H9 (cell line): Measurements from ENCODE around the gene KMT2B. TPM values are rescaled to one million over a fixed set of nuclear protein-coding genes. Genes with fewer than 3 reads are reported as not detected.

Experiments
- DNase-seq: peaks from one replicate; pipeline ENCODE4 v3.0.0-alpha.2; 2017
- H2AFZ ChIP-seq: one replicate; pipeline ENCODE4 v1.6.1; 2013; ENCODE audit warnings: mild to moderate bottlenecking, low read length, control low read depth, moderate library complexity
- H2AK5ac ChIP-seq: 2 replicates; pipeline ENCODE4 v1.6.1; 2013; ENCODE audit warnings: low read length, control low read depth, mixed read lengths; ENCODE audit not compliant: insufficient read length
- H2BK120ac ChIP-seq: one replicate; pipeline ENCODE4 v1.6.1; 2013; ENCODE audit warnings: low read depth, mild to moderate bottlenecking, low read length, control low read depth, inconsistent platforms; ENCODE audit not compliant: poor library complexity, severe bottlenecking
- H2BK12ac ChIP-seq: 2 replicates; pipeline ENCODE4 v1.6.1; 2013; ENCODE audit warnings: low read length, control low read depth, mixed read lengths, low read depth; ENCODE audit not compliant: insufficient read length
- H2BK15ac ChIP-seq: 2 replicates; pipeline ENCODE4 v1.6.1; 2013; ENCODE audit warnings: low read depth, low read length, control low read depth
- H2BK20ac ChIP-seq: one replicate; pipeline ENCODE4 v1.6.1; 2013; ENCODE audit warnings: low read depth, mild to moderate bottlenecking, low read length, control low read depth, inconsistent platforms; ENCODE audit not compliant: poor library complexity, severe bottlenecking
- H2BK5ac ChIP-seq: 2 replicates; pipeline ENCODE4 v1.6.1; 2013; ENCODE audit warnings: low read length, control low read depth, mixed read lengths; ENCODE audit not compliant: insufficient read length
- H3K14ac ChIP-seq: 2 replicates; pipeline ENCODE4 v1.6.1; 2013; ENCODE audit warnings: low read length, control low read depth; ENCODE audit not compliant: insufficient read depth
- H3K18ac ChIP-seq: 2 replicates; pipeline ENCODE4 v1.6.1; 2013; ENCODE audit warnings: low read depth, mild to moderate bottlenecking, mixed read lengths, low read length, control low read depth; ENCODE audit not compliant: insufficient read length
- H3K23ac ChIP-seq: 2 replicates; pipeline ENCODE4 v1.6.1; 2013; ENCODE audit warnings: low read length, control low read depth, mixed read lengths, low read depth; ENCODE audit not compliant: insufficient read length
- H3K23me2 ChIP-seq: 2 replicates; pipeline ENCODE4 v1.6.1; 2013; ENCODE audit warnings: low read depth, mild to moderate bottlenecking, mixed read lengths, low read length, control low read depth; ENCODE audit not compliant: insufficient read length, poor library complexity, severe bottlenecking
- H3K27ac ChIP-seq: 2 replicates; pipeline ENCODE4 v1.5.1; 2013; ENCODE audit warnings: low read length, control low read depth, mixed read lengths, low read depth; ENCODE audit not compliant: insufficient read length
- H3K27me3 ChIP-seq: 2 replicates; pipeline ENCODE4 v1.6.1; 2013; ENCODE audit warnings: low read length, control low read depth, inconsistent platforms; ENCODE audit not compliant: insufficient read depth
- H3K4ac ChIP-seq: 2 replicates; pipeline ENCODE4 v1.6.1; 2013; ENCODE audit warnings: low read depth, mild to moderate bottlenecking, control low read depth, inconsistent platforms, low read length, moderate library complexity
- H3K4me1 ChIP-seq: 2 replicates; pipeline ENCODE4 v1.6.1; 2013; ENCODE audit warnings: low read length, control low read depth, inconsistent platforms; ENCODE audit not compliant: insufficient read depth
- H3K4me2 ChIP-seq: 2 replicates; pipeline ENCODE4 v1.6.1; 2013; ENCODE audit warnings: low read length, control low read depth, mixed read lengths; ENCODE audit not compliant: insufficient read length, insufficient read depth
- H3K56ac ChIP-seq: 2 replicates; pipeline ENCODE4 v1.6.1; 2013; ENCODE audit warnings: low read depth, mild to moderate bottlenecking, mixed read lengths, low read length, control low read depth; ENCODE audit not compliant: insufficient read length
- H3K79me1 ChIP-seq: 2 replicates; pipeline ENCODE4 v1.6.1; 2013; ENCODE audit warnings: low read depth, mild to moderate bottlenecking, moderate library complexity, low read length, control low read depth, inconsistent platforms; ENCODE audit not compliant: insufficient read depth, poor library complexity, severe bottlenecking
- H3K79me2 ChIP-seq: 2 replicates; pipeline ENCODE4 v1.6.1; 2013; ENCODE audit warnings: low read length, control low read depth, inconsistent platforms; ENCODE audit not compliant: insufficient read depth
- H3K9ac ChIP-seq: 2 replicates; pipeline ENCODE4 v1.6.1; 2013; ENCODE audit warnings: low read length, control low read depth, mixed read lengths; ENCODE audit not compliant: insufficient read length; ENCODE audit errors: extremely low read depth
- H3K9me3 ChIP-seq: one replicate; pipeline ENCODE4 v1.6.1; 2013; ENCODE audit warnings: low read depth, low read length, inconsistent platforms; ENCODE audit not compliant: control insufficient read depth
- H3T11ph ChIP-seq: one replicate; pipeline ENCODE4 v1.6.1; 2013; ENCODE audit warnings: mild to moderate bottlenecking, low read length, control low read depth, inconsistent platforms
- H4K20me1 ChIP-seq: one replicate; pipeline ENCODE4 v1.6.1; 2013; ENCODE audit not compliant: control insufficient read depth, insufficient read length, insufficient read depth
- H4K5ac ChIP-seq: 2 replicates; pipeline ENCODE4 v1.6.1; 2013; ENCODE audit warnings: low read depth, mild to moderate bottlenecking, mixed read lengths, low read length, control low read depth; ENCODE audit not compliant: insufficient read length
- H4K8ac ChIP-seq: replicated peaks from 2 replicates; pipeline ENCODE4 v1.6.1; 2013; ENCODE audit warnings: low read length, control low read depth, mixed read lengths, low read depth; ENCODE audit not compliant: insufficient read length
- H4K91ac ChIP-seq: 2 replicates; pipeline ENCODE4 v1.6.1; 2013; ENCODE audit warnings: low read depth, mild to moderate bottlenecking, moderate library complexity, mixed read lengths, low read length, control low read depth; ENCODE audit not compliant: insufficient read length
- H3K27ac Mint-ChIP-seq, 3 experiments: 2 replicates in 2 of 3; 3 replicates in 1 of 3; pipeline ENCODE4 v1.8.0; 2020 to 2021; ENCODE audit warnings: mixed read lengths in 3 of 3, mild to moderate bottlenecking in 1 of 3, moderate library complexity in 1 of 3
- H3K27me3 Mint-ChIP-seq: 2 replicates; pipeline ENCODE4 v1.8.0; 2021; ENCODE audit warnings: low read depth, mild to moderate bottlenecking, moderate library complexity, mixed read lengths
- H3K36me3 Mint-ChIP-seq, 3 experiments: 2 replicates in 2 of 3; 3 replicates in 1 of 3; pipeline ENCODE4 v1.8.0; 2020 to 2021; ENCODE audit warnings: low read depth in 3 of 3, mixed read lengths in 3 of 3; ENCODE audit not compliant: insufficient read depth in 1 of 3
- H3K4me1 Mint-ChIP-seq, 2 experiments: 2 replicates each; pipeline ENCODE4 v1.8.0; 2020; ENCODE audit warnings: mixed read lengths in 2 of 2
- H3K4me3 Mint-ChIP-seq, 2 experiments: 2 replicates in 1 of 2; 3 replicates in 1 of 2; pipeline ENCODE4 v1.8.0; 2020 to 2021; ENCODE audit warnings: mild to moderate bottlenecking in 2 of 2, mixed read lengths in 2 of 2, moderate library complexity in 1 of 2
- H3K9me3 Mint-ChIP-seq, 2 experiments: 2 replicates in 1 of 2; 3 replicates in 1 of 2; pipeline ENCODE4 v1.8.0; 2020; ENCODE audit warnings: mild to moderate bottlenecking in 2 of 2, mixed read lengths in 2 of 2, moderate library complexity in 1 of 2
- WGBS: extraction: QIAGEN DNeasy Blood & Tissue Kit; methylation state at CpG from one replicate; pipeline ENCODE4 v1.1.7; 2013; ENCODE audit warnings: missing lambda C conversion rate, low lambda C conversion rate, mixed read lengths; ENCODE audit not compliant: insufficient read length; ENCODE audit errors: extremely low coverage; 5-methylcytosine and 5-hydroxymethylcytosine counted together
- total RNA-seq: library from RNA; stranded (reverse); gene quantifications from 2 replicates; pipeline ENCODE4 v1.2.1, GENCODE V29; 2021
- TF ChIP-seq, protein P1 (sequence below): fragments of 200-600 bp; sonication (generic); conservative IDR thresholded peaks from 3 replicates; pipeline ENCODE4 v1.8.0; 2021; ENCODE audit warnings: antibody characterized with exemption, mild to moderate bottlenecking

KMT2B gene
- total RNA-seq, 1 experiment from 2014 or later: 47.7 TPM

DNA sequence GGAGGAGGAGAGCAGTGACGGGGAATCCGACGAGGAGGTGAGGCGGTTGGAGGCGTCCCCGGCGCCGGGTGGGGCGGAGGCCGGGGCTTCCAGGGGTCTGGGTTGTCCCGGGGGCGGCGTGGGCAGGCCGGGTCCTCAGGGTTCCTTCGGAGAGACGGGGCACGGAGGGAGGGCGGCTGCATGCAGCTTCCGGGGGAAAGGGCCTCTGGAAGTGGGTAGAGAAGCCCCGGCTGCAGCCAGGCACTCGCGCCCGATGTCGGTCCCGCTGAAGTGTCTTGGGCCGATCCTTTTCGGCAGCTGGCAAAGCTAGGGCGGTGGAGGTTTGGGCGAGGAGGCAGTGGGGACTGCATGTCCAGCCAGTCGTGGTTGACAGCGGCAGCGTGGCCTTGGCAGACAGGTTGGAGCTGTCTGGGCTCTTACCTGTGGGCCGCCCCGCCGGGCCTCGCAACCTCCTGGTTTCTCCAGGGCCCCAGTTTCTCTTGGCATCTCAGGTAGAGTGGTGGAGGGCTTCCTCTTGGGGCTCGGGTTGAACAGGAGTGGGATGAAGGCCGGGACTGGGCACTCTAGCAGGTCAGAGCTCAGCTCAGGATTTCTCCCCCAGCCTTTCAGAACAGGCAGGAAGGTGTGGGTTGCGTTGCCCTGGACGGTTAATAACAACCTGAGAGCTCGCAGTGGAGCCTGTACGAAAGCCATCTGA is 690 bp downstream of the KMT2B start:
- H4K5ac ChIP-seq: no peak overlapping the region
- peaks cover 21 to 38% (median 32%) of the 10 kb centered on the region in 3 experiments; a peak in 6 of 7 replicates for H3K36me3 Mint-ChIP-seq
- no peaks in the 10 kb centered on the region for H3K9me3 ChIP-seq
- no peak overlapping the region for H2AFZ ChIP-seq
- peaks cover 7% of the 10 kb centered on the region; the same call in 1 of the 2 replicates for H3K4me1 ChIP-seq
- DNase-seq: no peak
- no peaks in the 10 kb centered on the region for H3K27me3 Mint-ChIP-seq
- H3K9ac ChIP-seq: peak overlapping the region; percentile 75
- peaks cover 35 to 36% of the 10 kb centered on the region in 2 experiments for H3K4me1 Mint-ChIP-seq
- H3K27me3 ChIP-seq: no peaks in the 10 kb centered on the region
- no peak overlapping the region for H3K23ac ChIP-seq
- no peaks in the 10 kb centered on the region for H3K79me1 ChIP-seq
- H3K23me2 ChIP-seq: peaks cover 18% of the 10 kb centered on the region
- H2BK20ac ChIP-seq: no peak overlapping the region
- no peaks in the 10 kb centered on the region; a peak in 1 of 5 replicates for H3K9me3 Mint-ChIP-seq
- H3T11ph ChIP-seq: no peak overlapping the region
- peak overlapping the region in 2 of 3 experiments; percentile 18 to 72; a peak in 3 of 7 replicates for H3K27ac Mint-ChIP-seq
- H2BK15ac ChIP-seq: no peak overlapping the region
- H2BK12ac ChIP-seq: no peak overlapping the region
- H4K8ac ChIP-seq: no peak overlapping the region
- no peak overlapping the region for H3K56ac ChIP-seq
- H3K18ac ChIP-seq: no peak overlapping the region
- H3K4ac ChIP-seq: no peak overlapping the region
- H3K14ac ChIP-seq: 0 out of 2 replicates have a peak overlapping the region, but pooled peaks have one; percentile 34
- H2BK120ac ChIP-seq: no peak overlapping the region
- no peak overlapping the region for H4K91ac ChIP-seq
- TF ChIP-seq, protein P1, sequence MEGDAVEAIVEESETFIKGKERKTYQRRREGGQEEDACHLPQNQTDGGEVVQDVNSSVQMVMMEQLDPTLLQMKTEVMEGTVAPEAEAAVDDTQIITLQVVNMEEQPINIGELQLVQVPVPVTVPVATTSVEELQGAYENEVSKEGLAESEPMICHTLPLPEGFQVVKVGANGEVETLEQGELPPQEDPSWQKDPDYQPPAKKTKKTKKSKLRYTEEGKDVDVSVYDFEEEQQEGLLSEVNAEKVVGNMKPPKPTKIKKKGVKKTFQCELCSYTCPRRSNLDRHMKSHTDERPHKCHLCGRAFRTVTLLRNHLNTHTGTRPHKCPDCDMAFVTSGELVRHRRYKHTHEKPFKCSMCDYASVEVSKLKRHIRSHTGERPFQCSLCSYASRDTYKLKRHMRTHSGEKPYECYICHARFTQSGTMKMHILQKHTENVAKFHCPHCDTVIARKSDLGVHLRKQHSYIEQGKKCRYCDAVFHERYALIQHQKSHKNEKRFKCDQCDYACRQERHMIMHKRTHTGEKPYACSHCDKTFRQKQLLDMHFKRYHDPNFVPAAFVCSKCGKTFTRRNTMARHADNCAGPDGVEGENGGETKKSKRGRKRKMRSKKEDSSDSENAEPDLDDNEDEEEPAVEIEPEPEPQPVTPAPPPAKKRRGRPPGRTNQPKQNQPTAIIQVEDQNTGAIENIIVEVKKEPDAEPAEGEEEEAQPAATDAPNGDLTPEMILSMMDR: no peak
- peak overlapping the region; percentile 87 to 92 for H3K4me3 Mint-ChIP-seq
- no peak overlapping the region for H2BK5ac ChIP-seq
- H3K4me2 ChIP-seq: peak overlapping the region; percentile 89
- peaks cover 6% of the 10 kb centered on the region for H4K20me1 ChIP-seq
- no peak overlapping the region for H2AK5ac ChIP-seq
- peaks cover 11% of the 10 kb centered on the region; the same call in 1 of the 2 replicates for H3K79me2 ChIP-seq
- no peak overlapping the region for H3K27ac ChIP-seq
- WGBS: no CpG with 5 or more reads among the region's 42 CpGs
